ENCODE measurements around the gene CBX7.

Gene CBX7

GRCh38 chr22:39090426-39091064 is 61.9 kb downstream of the CBX7 start:
- peak; percentile 95 for DNase-seq

GRCh38 chr22:39089928-39090327 is 62.6 kb downstream of the CBX7 start:
- DNase-seq = no peak

- DNase-seq = no peak
These were observed 63.8 kb downstream of the CBX7 start for GRCh38 chr22:39088685-39089032.

- DNase-seq = no peak
These were observed 64.4 kb downstream of the CBX7 start for GRCh38 chr22:39087881-39088684.

GRCh38 chr22:39087098-39087497 is 65.4 kb downstream of the CBX7 start:
- DNase-seq = no peak

GRCh38 chr22:39084666-39085065 is 67.8 kb downstream of the CBX7 start:
- no peak for DNase-seq

GRCh38 chr22:39083212-39084165 is 69.0 kb downstream of the CBX7 start:
- DNase-seq = no peak

GRCh38 chr22:39081598-39081997 is 70.9 kb downstream of the CBX7 start:
- no peak for DNase-seq

- DNase-seq = no peak
These were observed 71.5 kb downstream of the CBX7 start for GRCh38 chr22:39081016-39081415.

All from CD4-positive, alpha-beta T cell treated with Interleukin-4 for 4 hours (primary cell).